SH-SY5Y (cell line): ENCODE measurements around the gene PITPNC1.

Experiments
- GATA2 ChIP-seq: IDR thresholded peaks from 2 replicates; pipeline ENCODE4 v1.6.1; 2011; ENCODE audit warnings: mild to moderate bottlenecking, low read depth, low read length
- GATA3 ChIP-seq: IDR thresholded peaks from 2 replicates; pipeline ENCODE4 v1.6.1; 2011; ENCODE audit warnings: low read depth, mild to moderate bottlenecking, low read length, moderate library complexity

DNA sequence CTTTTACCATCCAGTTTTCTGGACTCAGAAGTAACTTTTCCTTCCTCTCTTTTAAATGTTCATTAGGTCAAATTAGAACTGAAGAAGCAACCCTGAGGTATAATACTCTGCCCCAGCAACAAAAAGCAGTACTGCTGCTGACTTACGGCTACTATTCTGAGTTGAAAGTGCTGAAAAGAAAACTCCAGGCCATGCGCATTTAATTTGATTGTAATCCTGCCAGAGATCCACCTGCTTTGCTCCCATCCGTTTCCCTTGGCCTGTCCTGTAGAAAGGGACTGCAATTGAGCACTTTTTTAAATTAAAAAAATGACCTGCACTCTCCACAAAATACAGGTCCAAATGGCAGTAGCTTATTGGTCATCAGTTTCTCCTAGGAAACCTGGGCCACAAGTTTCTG, 61.6 kb downstream of the PITPNC1 start:
- TF ChIP-seq GATA2 (peak; percentile 63), GATA3 (no peak)
